Measurements from ENCODE around the gene CHCHD4.

The CHCHD4 gene

DNA sequence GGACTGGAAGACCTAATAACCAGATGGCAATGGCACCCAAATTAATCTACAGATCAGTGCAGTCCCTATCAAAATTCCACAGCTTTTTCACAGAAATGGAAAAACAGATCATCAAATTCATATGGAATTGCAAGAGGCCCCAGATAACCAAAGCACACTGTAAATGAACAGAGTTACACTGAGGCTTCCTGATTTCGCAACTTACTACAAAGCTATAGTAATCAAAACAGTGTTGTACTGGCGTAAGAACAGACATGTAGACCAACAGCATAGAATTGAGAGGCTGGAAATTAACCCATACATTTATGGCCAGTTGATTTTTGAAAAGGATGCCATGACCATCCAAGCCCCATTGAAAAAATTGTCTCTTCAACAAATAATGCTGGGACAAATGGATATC lies 37.5 kb upstream of the CHCHD4 start:
- H3K36me3 ChIP-seq (ENCODE audit: insufficient read depth, low read length) = peaks cover 98% of the 10 kb centered on the region
- TF ChIP-seq, protein P1, sequence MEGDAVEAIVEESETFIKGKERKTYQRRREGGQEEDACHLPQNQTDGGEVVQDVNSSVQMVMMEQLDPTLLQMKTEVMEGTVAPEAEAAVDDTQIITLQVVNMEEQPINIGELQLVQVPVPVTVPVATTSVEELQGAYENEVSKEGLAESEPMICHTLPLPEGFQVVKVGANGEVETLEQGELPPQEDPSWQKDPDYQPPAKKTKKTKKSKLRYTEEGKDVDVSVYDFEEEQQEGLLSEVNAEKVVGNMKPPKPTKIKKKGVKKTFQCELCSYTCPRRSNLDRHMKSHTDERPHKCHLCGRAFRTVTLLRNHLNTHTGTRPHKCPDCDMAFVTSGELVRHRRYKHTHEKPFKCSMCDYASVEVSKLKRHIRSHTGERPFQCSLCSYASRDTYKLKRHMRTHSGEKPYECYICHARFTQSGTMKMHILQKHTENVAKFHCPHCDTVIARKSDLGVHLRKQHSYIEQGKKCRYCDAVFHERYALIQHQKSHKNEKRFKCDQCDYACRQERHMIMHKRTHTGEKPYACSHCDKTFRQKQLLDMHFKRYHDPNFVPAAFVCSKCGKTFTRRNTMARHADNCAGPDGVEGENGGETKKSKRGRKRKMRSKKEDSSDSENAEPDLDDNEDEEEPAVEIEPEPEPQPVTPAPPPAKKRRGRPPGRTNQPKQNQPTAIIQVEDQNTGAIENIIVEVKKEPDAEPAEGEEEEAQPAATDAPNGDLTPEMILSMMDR (IDR thresholded peaks at IDR 0.05; ENCODE audit: borderline replicate concordance, extremely low read depth, low read length, poor library complexity, severe bottlenecking) = no peak
- no peak for TF ChIP-seq EZH2 (IDR thresholded peaks at IDR 0.05; ENCODE audit: borderline replicate concordance, low read depth, low read length, severe bottlenecking)
- H3K79me2 ChIP-seq (ENCODE audit: insufficient read depth, low read length) = no peaks in the 10 kb centered on the region
- no peak overlapping the region for H3K27ac ChIP-seq (ENCODE audit: low read length)
- no peak for ATAC-seq (ENCODE audit: insufficient read depth, low read depth)
- no peak overlapping the region for H3K9ac ChIP-seq (ENCODE audit: low read depth, low read length)
- DNase-seq = no peak
- H3K9me3 ChIP-seq (ENCODE audit: insufficient read depth, low read length, severe bottlenecking) = peaks cover 7% of the 10 kb centered on the region
- H3K4me1 ChIP-seq (ENCODE audit: insufficient read depth, low read length) = no peaks in the 10 kb centered on the region
- no peaks in the 10 kb centered on the region for H3K27me3 ChIP-seq (ENCODE audit: insufficient read depth, low read length, poor library complexity)
- no peaks in the 10 kb centered on the region for H4K20me1 ChIP-seq (ENCODE audit: insufficient read depth, low read length)
- no peak overlapping the region for H3K4me2 ChIP-seq (ENCODE audit: insufficient read depth, low read length)
- H3K4me3 ChIP-seq (ENCODE audit: low read depth in 1 of 2, low read length in 2 of 2) = no peak overlapping the region
- H2AFZ ChIP-seq (ENCODE audit: low read depth, low read length) = no peak overlapping the region

GRCh38 chr3:14161282-14161681 lies 36.6 kb upstream of the CHCHD4 start:
- Histone ChIP-seq H3K4me2 (ENCODE audit: insufficient read depth, low read length) (no peak overlapping the region), H3K9me3 (ENCODE audit: insufficient read depth, low read length, severe bottlenecking) (peaks cover 7% of the 10 kb centered on the region), H3K4me3 (ENCODE audit: low read depth in 1 of 2, low read length in 2 of 2) (no peak overlapping the region), H3K79me2 (ENCODE audit: insufficient read depth, low read length) (no peaks in the 10 kb centered on the region), H3K36me3 (ENCODE audit: insufficient read depth, low read length) (peaks cover 97% of the 10 kb centered on the region), H3K9ac (ENCODE audit: low read depth, low read length) (no peak overlapping the region), H3K27ac (ENCODE audit: low read length) (no peak overlapping the region), H3K4me1 (ENCODE audit: insufficient read depth, low read length) (no peaks in the 10 kb centered on the region), H3K27me3 (ENCODE audit: insufficient read depth, low read length, poor library complexity) (no peaks in the 10 kb centered on the region), H2AFZ (ENCODE audit: low read depth, low read length) (no peak overlapping the region), H4K20me1 (ENCODE audit: insufficient read depth, low read length) (no peaks in the 10 kb centered on the region)
- ATAC-seq (ENCODE audit: insufficient read depth, low read depth) = no peak
- DNase-seq = no peak
- TF ChIP-seq EZH2 (IDR thresholded peaks at IDR 0.05; ENCODE audit: borderline replicate concordance, low read depth, low read length, severe bottlenecking) = no peak
- TF ChIP-seq, protein P1 (IDR thresholded peaks at IDR 0.05; ENCODE audit: borderline replicate concordance, extremely low read depth, low read length, poor library complexity, severe bottlenecking) = no peak

GRCh38 chr3:14159426-14159825 lies 34.8 kb upstream of the CHCHD4 start:
- no peaks in the 10 kb centered on the region for H3K4me1 ChIP-seq (ENCODE audit: insufficient read depth, low read length)

More at GRCh38 chr3:14159426-14159825, 34.8 kb upstream of the CHCHD4 start:
- Histone ChIP-seq H3K36me3 (ENCODE audit: insufficient read depth, low read length) (peaks cover 87% of the 10 kb centered on the region), H3K27ac (ENCODE audit: low read length) (no peak overlapping the region), H3K9ac (ENCODE audit: low read depth, low read length) (no peak overlapping the region), H3K4me3 (ENCODE audit: low read depth in 1 of 2, low read length in 2 of 2) (no peak overlapping the region), H3K9me3 (ENCODE audit: insufficient read depth, low read length, severe bottlenecking) (peaks cover 7% of the 10 kb centered on the region), H3K79me2 (ENCODE audit: insufficient read depth, low read length) (no peaks in the 10 kb centered on the region), H4K20me1 (ENCODE audit: insufficient read depth, low read length) (no peaks in the 10 kb centered on the region), H2AFZ (ENCODE audit: low read depth, low read length) (no peak overlapping the region), H3K27me3 (ENCODE audit: insufficient read depth, low read length, poor library complexity) (no peaks in the 10 kb centered on the region), H3K4me2 (ENCODE audit: insufficient read depth, low read length) (no peak overlapping the region)
- TF ChIP-seq EZH2 (IDR thresholded peaks at IDR 0.05; ENCODE audit: borderline replicate concordance, low read depth, low read length, severe bottlenecking) = no peak
- TF ChIP-seq, protein P1 (IDR thresholded peaks at IDR 0.05; ENCODE audit: borderline replicate concordance, extremely low read depth, low read length, poor library complexity, severe bottlenecking) = no peak
- DNase-seq = no peak
- no peak for ATAC-seq (ENCODE audit: insufficient read depth, low read depth)

All from DND-41 (cell line).